Measurements from ENCODE around the gene KIAA1671.

Gene KIAA1671

DNA sequence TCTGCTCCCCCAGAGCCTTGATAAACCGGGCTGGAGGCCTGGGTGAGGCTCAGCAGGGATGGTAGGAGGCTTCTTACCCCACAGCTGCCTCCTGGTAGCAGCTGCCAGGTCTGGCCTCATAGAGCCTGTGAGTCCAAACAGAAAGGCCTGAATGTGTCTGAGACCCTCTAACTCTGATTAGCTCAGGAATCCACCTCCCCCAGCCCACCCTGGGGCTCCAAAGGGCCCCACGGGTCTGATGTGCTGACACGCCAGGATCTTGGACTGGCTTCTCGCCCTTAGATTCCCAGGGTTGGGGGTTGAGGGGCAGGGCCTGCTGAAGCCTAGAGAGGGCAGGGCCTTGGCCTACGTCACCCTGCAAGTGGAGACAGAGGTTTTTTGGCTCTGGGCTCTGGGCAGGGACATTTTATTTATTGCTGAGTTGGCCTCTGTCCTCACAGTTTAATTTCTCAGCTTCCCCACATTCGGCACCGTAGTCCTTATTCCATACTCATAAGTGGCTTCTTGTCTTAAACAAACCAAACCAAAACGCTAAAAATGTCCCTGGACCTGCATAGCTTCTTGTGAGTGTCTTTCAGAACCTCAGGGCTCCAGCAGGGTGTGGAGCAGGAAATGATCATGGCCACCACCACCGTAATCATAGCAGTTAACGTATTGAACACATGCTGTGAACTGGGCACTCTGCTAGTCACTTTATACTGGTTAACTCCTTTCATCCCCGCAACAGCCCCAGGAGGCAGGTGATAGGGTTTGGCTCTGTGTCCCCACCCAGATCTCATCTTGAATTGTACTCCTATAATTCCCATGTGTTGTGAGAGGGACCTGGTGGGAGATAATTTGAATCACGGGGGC is 25.1 kb downstream of the KIAA1671 start:
- ATAC-seq (replicated peaks) (no peak), DNase-seq (no peak)
- H3K9me3 Mint-ChIP-seq: no peaks in the 10 kb centered on the region
- no peaks in the 10 kb centered on the region for H3K27me3 Mint-ChIP-seq
- H3K27ac Mint-ChIP-seq: no peak overlapping the region
- H3K4me1 Mint-ChIP-seq (ENCODE audit: low read depth in 2 of 2): no peaks in the 10 kb centered on the region
- no peak overlapping the region for H3K4me3 Mint-ChIP-seq
- H3K36me3 Mint-ChIP-seq (ENCODE audit: insufficient read depth): no peaks in the 10 kb centered on the region

DNA sequence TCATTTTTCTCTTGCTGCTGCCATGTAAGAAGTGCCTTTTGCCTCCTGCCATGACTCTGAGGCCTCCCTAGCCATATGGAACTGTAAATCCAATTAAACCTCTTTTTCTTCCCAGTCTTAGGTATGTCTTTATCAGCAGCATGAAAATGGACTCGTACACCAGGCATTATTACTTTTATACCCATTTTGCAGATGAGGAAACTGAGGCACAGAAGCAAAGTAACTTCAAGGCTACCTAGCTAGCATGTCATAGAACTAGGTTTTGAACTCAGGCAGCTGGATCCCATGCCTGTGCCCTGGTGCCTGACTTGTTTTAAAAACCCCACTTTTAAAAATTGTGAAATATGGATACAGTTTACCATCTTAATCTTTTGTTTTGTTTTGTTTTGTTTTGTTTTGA is 25.8 kb downstream of the KIAA1671 start:
- ATAC-seq (replicated peaks) (no peak), DNase-seq (no peak)
- Mint-ChIP-seq H3K27ac (no peak overlapping the region), H3K36me3 (ENCODE audit: insufficient read depth) (no peaks in the 10 kb centered on the region), H3K4me1 (ENCODE audit: low read depth in 2 of 2) (no peaks in the 10 kb centered on the region), H3K27me3 (no peaks in the 10 kb centered on the region), H3K4me3 (no peak overlapping the region), H3K9me3 (no peaks in the 10 kb centered on the region)

DNA sequence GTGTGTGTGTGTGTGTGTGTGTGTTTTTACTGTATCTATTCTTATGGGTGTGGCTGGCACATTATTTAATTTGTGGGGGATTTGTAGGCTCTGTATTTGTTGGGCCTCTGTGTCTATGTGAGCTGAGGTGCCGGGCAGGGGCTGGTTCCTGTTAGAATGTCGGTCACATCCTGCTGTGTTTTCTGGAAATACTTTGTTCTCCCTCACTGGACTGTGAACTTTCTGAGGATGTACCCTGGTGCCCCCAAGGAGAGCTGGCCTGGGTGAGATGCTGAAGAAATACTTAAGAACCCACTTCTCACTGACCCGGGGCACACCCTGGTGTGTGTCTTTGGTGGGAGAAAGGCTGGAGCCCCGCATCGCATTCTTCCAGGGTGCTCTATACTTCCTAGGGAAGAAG is 28.6 kb downstream of the KIAA1671 start:
- Mint-ChIP-seq H3K27ac (no peak overlapping the region), H3K4me3 (no peak overlapping the region), H3K9me3 (no peaks in the 10 kb centered on the region), H3K4me1 (ENCODE audit: low read depth in 2 of 2) (peaks cover 5 to 6% of the 10 kb centered on the region in 2 donors), H3K27me3 (no peaks in the 10 kb centered on the region), H3K36me3 (ENCODE audit: insufficient read depth) (no peaks in the 10 kb centered on the region)
- DNase-seq: no peak
- ATAC-seq (replicated peaks): no peak

DNA sequence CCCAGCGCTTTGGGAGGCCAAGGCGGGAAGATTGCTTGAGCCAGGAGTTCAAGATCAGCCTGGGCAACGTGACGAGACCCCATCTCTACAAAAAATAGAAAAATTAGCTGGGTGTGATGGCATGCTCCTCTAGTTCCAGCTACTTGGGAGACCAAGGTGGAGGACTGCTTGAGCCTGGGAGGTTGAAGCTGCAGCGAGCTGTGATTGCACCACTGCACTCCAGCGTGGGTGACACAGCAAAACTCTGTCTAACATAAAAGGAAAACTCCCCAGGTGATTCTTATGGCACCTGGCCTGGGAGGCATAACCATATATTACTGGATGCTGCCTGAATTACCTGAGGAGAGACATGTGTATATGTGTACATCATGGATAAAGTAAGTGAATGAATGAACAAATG is 29.1 kb downstream of the KIAA1671 start:
- H3K9me3 Mint-ChIP-seq: no peaks in the 10 kb centered on the region
- no peak overlapping the region for H3K4me3 Mint-ChIP-seq
- H3K4me1 Mint-ChIP-seq (ENCODE audit: low read depth in 2 of 2): peaks cover 6 to 7% of the 10 kb centered on the region in 2 donors
- DNase-seq: no peak
- H3K36me3 Mint-ChIP-seq (ENCODE audit: insufficient read depth): no peaks in the 10 kb centered on the region
- H3K27me3 Mint-ChIP-seq: no peaks in the 10 kb centered on the region
- ATAC-seq (replicated peaks): no peak
- H3K27ac Mint-ChIP-seq: no peak overlapping the region

DNA sequence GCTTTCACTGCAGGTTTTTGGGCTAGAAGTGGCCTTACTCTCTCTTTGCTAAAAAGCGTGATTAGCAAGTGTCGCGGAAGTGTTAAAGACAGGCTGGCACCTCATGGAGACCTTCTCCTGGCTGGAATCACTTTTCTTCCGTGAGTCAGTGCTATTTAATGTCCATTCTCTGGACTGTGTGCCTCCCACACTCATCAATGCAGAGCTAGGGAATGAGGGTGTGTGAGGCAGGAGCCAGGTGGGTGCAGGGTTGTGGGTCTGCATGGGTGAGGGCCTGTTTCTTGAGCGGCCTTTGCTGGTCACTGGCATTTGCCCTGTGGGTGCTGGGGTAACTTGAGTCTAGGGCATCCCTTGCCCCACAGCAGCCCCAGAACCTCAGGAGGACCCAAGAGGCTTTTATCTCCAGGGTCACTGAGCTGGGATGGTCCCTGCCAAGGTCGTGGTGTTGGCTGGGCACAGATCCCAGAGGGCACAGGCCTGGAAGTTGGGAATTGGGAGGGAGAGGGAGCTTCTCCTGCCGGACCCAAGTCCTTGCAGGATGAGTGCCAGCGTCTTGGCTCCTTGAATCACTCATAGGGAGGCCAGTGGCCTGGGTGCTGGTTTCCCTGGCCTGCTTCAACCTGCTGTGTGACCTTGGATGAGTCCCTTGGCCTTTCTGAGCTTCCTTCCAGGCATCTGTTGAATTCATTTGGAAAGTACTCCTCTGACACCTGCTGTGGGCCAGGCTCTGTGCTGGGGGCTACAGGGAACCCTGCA is 30.0 kb downstream of the KIAA1671 start:
- H3K27me3 Mint-ChIP-seq: no peaks in the 10 kb centered on the region
- no peak overlapping the region for H3K4me3 Mint-ChIP-seq
- ATAC-seq (replicated peaks) (no peak), DNase-seq (no peak)
- H3K27ac Mint-ChIP-seq: peak overlapping the region in 1 of 2 donors; percentile 32
- H3K36me3 Mint-ChIP-seq (ENCODE audit: insufficient read depth): no peaks in the 10 kb centered on the region
- H3K4me1 Mint-ChIP-seq (ENCODE audit: low read depth in 2 of 2): peaks cover 8 to 11% of the 10 kb centered on the region in 2 donors
- no peaks in the 10 kb centered on the region for H3K9me3 Mint-ChIP-seq

DNA sequence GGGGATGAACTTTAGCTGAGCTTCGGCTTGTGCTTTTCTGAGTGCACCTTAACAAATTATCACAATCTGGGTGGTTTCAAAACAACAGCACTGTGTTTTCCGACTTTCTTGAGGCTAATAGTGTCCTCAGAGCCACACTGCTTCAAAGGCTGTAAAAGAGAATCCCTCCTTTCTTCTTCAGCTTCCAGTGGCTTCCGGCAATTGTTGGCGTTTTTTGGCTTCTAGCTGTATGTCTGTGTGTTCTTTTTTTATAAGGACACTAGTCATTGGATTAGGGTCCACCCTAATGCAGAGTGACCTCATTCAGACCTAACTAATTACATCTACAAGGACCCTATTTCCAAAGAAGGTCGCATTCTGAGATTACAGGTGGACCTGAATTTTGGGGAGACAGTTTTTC is 30.6 kb downstream of the KIAA1671 start:
- no peaks in the 10 kb centered on the region for H3K27me3 Mint-ChIP-seq
- no peak overlapping the region for H3K4me3 Mint-ChIP-seq
- no peak overlapping the region for H3K27ac Mint-ChIP-seq
- H3K36me3 Mint-ChIP-seq (ENCODE audit: insufficient read depth): no peaks in the 10 kb centered on the region
- DNase-seq (no peak), ATAC-seq (replicated peaks) (no peak)
- no peaks in the 10 kb centered on the region for H3K9me3 Mint-ChIP-seq
- peaks cover 9 to 14% of the 10 kb centered on the region in 2 donors for H3K4me1 Mint-ChIP-seq (ENCODE audit: low read depth in 2 of 2)

DNA sequence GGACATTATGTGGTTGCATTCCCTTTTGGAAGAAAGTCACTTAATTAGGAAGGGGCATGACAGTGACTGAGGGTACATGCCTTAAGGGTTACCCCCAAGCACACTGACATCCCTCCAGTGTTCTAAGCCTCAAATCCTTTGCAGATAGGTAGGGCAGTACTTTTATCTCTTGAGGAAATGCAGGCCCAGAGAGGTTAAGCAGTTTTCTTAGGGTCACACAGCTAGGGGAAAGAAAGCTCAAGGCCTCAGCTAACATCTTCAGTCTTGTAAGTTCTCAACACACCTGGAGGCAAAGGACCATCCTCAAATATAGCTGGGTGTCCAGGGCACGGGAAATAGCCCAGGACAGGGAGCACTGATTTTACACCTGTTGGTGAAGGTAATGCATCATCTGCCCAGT is 31.6 kb downstream of the KIAA1671 start:
- Mint-ChIP-seq H3K27ac (no peak overlapping the region), H3K36me3 (ENCODE audit: insufficient read depth) (no peaks in the 10 kb centered on the region), H3K4me3 (no peak overlapping the region), H3K27me3 (peaks cover 0 to 2% of the 10 kb centered on the region in 2 donors), H3K9me3 (no peaks in the 10 kb centered on the region), H3K4me1 (ENCODE audit: low read depth in 2 of 2) (peaks cover 9 to 15% of the 10 kb centered on the region in 2 donors)
- ATAC-seq (replicated peaks) (no peak), DNase-seq (no peak)

DNA sequence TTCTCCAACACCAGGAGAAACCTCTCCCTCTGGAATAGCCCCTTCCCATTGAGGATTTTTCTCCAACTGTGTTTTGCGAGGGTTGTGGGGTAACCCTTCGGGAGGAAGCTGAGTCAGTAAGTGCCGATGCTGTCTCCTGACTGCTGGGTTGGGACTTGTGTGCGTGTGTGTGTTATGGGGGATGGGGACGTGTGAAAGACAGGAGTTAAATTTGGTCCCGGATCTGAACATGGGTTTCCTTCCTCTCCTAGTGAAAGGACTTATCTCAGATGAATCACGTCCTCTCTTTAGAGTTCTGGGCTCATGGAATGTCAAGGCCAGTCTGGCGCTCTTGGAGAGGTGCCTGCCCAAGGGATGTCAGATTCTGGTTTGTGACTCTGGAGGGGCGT is 33.3 kb downstream of the KIAA1671 start:
- Mint-ChIP-seq H3K36me3 (ENCODE audit: insufficient read depth) (no peaks in the 10 kb centered on the region), H3K4me3 (peak overlapping the region in 1 of 2 donors; percentile 38), H3K27ac (peak overlapping the region; percentile 35 to 65), H3K9me3 (no peaks in the 10 kb centered on the region), H3K27me3 (peaks cover 0 to 9% of the 10 kb centered on the region in 2 donors), H3K4me1 (ENCODE audit: low read depth in 2 of 2) (peaks cover 9 to 16% of the 10 kb centered on the region in 2 donors)
- DNase-seq (no peak), ATAC-seq (replicated peaks) (no peak)

DNA sequence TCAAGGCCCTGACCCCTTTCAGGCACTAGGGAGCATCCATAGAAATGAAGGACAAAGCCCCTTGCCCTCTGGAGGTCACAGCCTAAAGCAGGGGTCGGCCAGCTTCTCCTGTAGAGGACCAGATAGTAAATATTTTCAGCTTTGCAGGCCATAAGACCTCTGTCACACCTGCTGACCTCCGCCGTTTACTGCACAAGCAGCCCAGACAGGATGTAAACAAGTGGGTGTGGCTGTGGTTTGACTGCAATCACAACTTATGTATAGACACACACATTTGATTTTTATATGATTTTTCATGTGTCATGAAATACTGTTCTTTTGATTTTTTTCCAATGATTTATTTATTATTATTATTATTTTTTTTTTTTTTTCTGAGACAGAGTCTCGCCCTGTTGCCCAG is 34.3 kb downstream of the KIAA1671 start:
- DNase-seq: peak in 1 of 3 experiments; percentile 5
- no peaks in the 10 kb centered on the region for H3K36me3 Mint-ChIP-seq (ENCODE audit: insufficient read depth)
- peak overlapping the region in 1 of 2 donors; percentile 23 for H3K4me3 Mint-ChIP-seq
- H3K27ac Mint-ChIP-seq: peak overlapping the region in 1 of 2 donors; percentile 41
- ATAC-seq (replicated peaks): peak; percentile 63
- peaks cover 9 to 16% of the 10 kb centered on the region in 2 donors for H3K4me1 Mint-ChIP-seq (ENCODE audit: low read depth in 2 of 2)
- H3K27me3 Mint-ChIP-seq: peaks cover 7 to 9% of the 10 kb centered on the region in 2 donors
- no peaks in the 10 kb centered on the region for H3K9me3 Mint-ChIP-seq

DNA sequence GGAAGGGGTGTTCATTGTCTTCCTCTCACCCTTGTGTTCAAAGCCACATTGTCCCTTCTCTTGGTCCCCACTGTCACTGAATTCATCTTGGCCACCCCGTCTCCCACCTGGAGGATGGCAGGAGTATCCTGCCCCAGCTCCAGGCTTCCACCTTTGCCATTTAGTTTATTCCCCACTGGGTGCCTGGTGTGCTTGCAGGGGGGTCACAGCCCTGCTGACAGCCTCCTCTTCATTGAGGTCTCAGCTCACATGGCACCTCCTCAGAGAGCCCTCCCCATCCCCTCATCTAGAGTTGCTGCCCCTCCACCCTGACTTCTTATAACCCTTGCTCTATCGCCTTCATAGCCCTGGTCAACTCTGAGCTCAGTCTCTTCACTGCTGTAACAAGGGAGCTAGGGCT is 36.6 kb downstream of the KIAA1671 start:
- no peaks in the 10 kb centered on the region for H3K36me3 Mint-ChIP-seq (ENCODE audit: insufficient read depth)
- no peak for DNase-seq
- H3K9me3 Mint-ChIP-seq: no peaks in the 10 kb centered on the region
- H3K27ac Mint-ChIP-seq: no peak overlapping the region
- no peak for ATAC-seq (replicated peaks)
- H3K4me3 Mint-ChIP-seq: no peak overlapping the region
- H3K27me3 Mint-ChIP-seq: peaks cover 17 to 30% of the 10 kb centered on the region in 2 donors
- peaks cover 12 to 24% of the 10 kb centered on the region in 2 donors for H3K4me1 Mint-ChIP-seq (ENCODE audit: low read depth in 2 of 2)

DNA sequence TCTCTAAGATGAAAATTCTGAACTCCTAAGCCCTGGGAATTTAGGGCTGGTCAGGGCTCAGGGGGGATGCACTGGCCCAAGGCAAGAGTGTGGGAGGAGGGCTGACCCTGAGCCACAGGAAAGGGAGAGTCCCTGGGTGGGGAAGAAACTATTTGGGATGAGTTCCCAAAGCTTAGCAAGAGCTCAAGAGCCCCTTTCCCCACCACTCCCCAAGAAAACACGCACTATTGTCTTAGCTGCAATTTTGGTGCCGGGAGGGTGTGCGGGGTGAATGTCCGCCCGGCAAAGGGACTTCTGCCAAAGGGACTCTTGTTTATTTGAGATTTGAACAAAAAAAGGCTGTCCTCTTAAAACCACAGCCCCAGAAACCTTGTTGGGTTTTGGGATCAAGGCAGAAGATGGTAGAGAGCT is 37.0 kb downstream of the KIAA1671 start:
- H3K27ac Mint-ChIP-seq: no peak overlapping the region
- peaks cover 17 to 30% of the 10 kb centered on the region in 2 donors for H3K27me3 Mint-ChIP-seq
- DNase-seq (no peak), ATAC-seq (replicated peaks) (no peak)
- no peak overlapping the region for H3K4me3 Mint-ChIP-seq
- H3K4me1 Mint-ChIP-seq (ENCODE audit: low read depth in 2 of 2): peaks cover 16 to 27% of the 10 kb centered on the region in 2 donors
- H3K36me3 Mint-ChIP-seq (ENCODE audit: insufficient read depth): peaks cover 3% of the 10 kb centered on the region
- H3K9me3 Mint-ChIP-seq: no peaks in the 10 kb centered on the region

DNA sequence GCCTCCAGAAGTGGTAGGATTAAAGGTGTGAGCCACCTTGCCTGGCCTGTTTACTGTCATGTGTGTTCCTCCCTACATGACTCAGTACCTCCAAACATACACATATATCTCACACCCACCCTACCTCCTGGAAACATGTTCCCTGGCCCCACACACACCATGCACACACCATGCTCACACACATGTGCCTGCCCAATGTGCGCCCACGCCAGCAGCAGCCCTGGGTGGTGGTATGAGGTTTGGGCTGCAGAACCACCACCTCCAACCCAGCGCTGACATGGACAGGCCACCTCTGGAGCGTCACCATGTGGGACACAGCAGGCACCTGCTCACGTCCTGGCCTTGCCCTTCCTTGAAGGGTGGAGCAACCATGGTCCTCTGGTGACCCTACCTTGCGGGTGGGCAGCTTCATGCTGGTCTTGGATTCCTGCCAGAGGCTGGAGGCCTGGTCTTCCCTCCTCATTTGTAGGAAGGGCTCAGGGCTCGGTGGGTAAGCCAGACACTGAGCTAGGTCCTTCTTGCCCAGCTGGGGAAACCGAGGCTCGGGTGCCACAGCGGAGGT is 37.9 kb downstream of the KIAA1671 start:
- ATAC-seq (replicated peaks): no peak
- DNase-seq: no peak
- peaks cover 18 to 27% of the 10 kb centered on the region in 2 donors for H3K4me1 Mint-ChIP-seq (ENCODE audit: low read depth in 2 of 2)
- H3K9me3 Mint-ChIP-seq: no peaks in the 10 kb centered on the region
- peaks cover 3% of the 10 kb centered on the region for H3K36me3 Mint-ChIP-seq (ENCODE audit: insufficient read depth)
- peaks cover 17 to 35% of the 10 kb centered on the region in 2 donors for H3K27me3 Mint-ChIP-seq
- H3K27ac Mint-ChIP-seq: peak overlapping the region in 1 of 2 donors; percentile 54
- H3K4me3 Mint-ChIP-seq: no peak overlapping the region

DNA sequence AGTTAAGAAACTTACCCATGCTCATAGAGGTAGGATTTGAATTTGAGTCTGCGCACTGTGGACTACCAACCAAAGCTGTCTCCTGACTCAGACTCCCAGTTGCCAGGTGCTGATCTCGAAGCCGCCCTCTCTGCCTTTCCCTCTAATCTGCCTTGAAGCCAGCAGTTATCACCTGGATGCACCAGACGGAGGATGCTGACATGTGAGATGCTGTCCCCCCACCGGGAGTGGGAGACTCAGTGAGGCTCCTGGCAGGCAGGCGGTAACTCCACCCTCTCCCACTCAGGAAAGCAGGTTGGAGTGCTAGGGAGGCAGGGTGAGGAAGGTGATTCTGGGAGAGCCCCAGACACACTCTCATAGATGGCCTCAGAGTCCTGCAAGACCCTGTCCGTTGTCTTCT is 40.4 kb downstream of the KIAA1671 start:
- DNase-seq (no peak), ATAC-seq (replicated peaks) (no peak)
- peaks cover 34 to 60% of the 10 kb centered on the region in 2 donors for H3K27me3 Mint-ChIP-seq
- H3K36me3 Mint-ChIP-seq (ENCODE audit: insufficient read depth): peaks cover 3% of the 10 kb centered on the region
- H3K4me3 Mint-ChIP-seq: no peak overlapping the region
- no peak overlapping the region for H3K27ac Mint-ChIP-seq
- H3K9me3 Mint-ChIP-seq: no peaks in the 10 kb centered on the region
- peaks cover 10 to 16% of the 10 kb centered on the region in 2 donors for H3K4me1 Mint-ChIP-seq (ENCODE audit: low read depth in 2 of 2)
